Measurements from ENCODE around the gene EXOC2. TPM values are rescaled to one million over a fixed set of nuclear protein-coding genes. Genes with fewer than 3 reads are reported as not detected.
"Not testable (repeated sequence)": the region's sequence is repeated elsewhere in the genome, so short reads cannot be mapped to it uniquely, and the experiment has no call there.

Gene EXOC2
- total and polyA plus RNA-seq, 2 donors (not counting 1 experiment from before 2014, with no cell fraction given), result 12.2 to 45.0 TPM

DNA sequence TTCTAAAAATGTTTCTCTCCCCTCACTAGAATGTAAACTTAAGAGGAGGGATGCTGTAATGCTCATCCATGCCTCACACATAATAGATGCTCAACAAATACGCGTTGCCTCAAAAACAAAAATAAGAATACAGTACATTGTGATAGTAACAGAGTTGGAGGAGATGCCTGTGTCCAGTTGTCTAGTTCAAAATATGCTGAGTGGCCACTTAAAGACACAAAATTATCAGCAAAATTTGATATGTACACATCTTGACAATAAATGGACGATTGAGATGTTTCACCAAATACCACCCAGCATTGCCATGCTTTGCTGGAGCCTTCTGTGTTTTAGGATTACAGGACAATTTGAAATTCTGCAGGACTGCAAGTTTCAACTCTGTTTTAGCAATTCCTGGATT, 7.6 kb upstream of the EXOC2 start:
- Histone ChIP-seq H3K79me2 (ENCODE audit: control insufficient read depth, insufficient read depth, low read length) (no peaks in the 10 kb centered on the region), H3K4me3 (ENCODE audit: control extremely low read depth in 1 of 5, extremely low read depth in 1 of 5, insufficient read depth in 1 of 5, low read depth in 2 of 5, low read length in 4 of 5) (no peak overlapping the region), H3K4me1 (ENCODE audit: control insufficient read depth in 2 of 2, insufficient read depth in 2 of 2, low read length in 2 of 2) (no peaks in the 10 kb centered on the region), H3K4me2 (replicated peaks; ENCODE audit: low read depth, low read length, poor library complexity, severe bottlenecking) (no peak overlapping the region), H2AFZ (ENCODE audit: insufficient read depth, low read depth, low read length, poor library complexity, severe bottlenecking) (no peak overlapping the region), H3K27ac (ENCODE audit: low read length in 2 of 2) (no peak overlapping the region), H3K9me3 (ENCODE audit: control extremely low read depth in 1 of 3, control insufficient read depth in 2 of 3, insufficient read depth in 1 of 3, low read length in 2 of 3) (no peaks in the 10 kb centered on the region), H4K20me1 (ENCODE audit: control insufficient read depth, insufficient read depth, low read length, poor library complexity, severe bottlenecking) (no peaks in the 10 kb centered on the region), H3K9ac (ENCODE audit: low read length) (no peak overlapping the region), H3K27me3 (replicated peaks in 1 of 4; ENCODE audit: control extremely low read depth in 1 of 4, control insufficient read depth in 3 of 4, insufficient read depth in 4 of 4, low read length in 3 of 4) (no peaks in the 10 kb centered on the region), H3K36me3 (replicated peaks in 1 of 2; ENCODE audit: control extremely low read depth in 1 of 2, control insufficient read depth in 1 of 2, extremely low read depth in 1 of 2, insufficient read depth in 2 of 2, low read length in 1 of 2) (no peaks in the 10 kb centered on the region)
- no peaks in the 10 kb centered on the region for H3K9me3 Mint-ChIP-seq (ENCODE audit: insufficient read depth)
- CTCF ChIA-PET, result interaction anchor here (2.5 to 3.1 kb wide), 2 partner anchors 11 to 107 kb away, joined by 10 read pairs; no protein-coding TSS in a partner anchor
- POLR2A ChIA-PET, result no interaction called here
- no peaks in the 10 kb centered on the region for H3K4me1 Mint-ChIP-seq
- ATAC-seq (ENCODE audit: low read depth) (no peak), DNase-seq (no peak)
- H3K27me3 Mint-ChIP-seq, result peaks cover 7% of the 10 kb centered on the region
- no peak overlapping the region for H3K4me3 Mint-ChIP-seq
- WGBS (ENCODE audit: insufficient coverage), result no CpG with 5 or more reads among the region's 3 CpGs
- intact Hi-C loops (cut with micrococcal nuclease), result no loop called here
- H3K27ac Mint-ChIP-seq, result no peak overlapping the region
- TF ChIP-seq, protein P1, sequence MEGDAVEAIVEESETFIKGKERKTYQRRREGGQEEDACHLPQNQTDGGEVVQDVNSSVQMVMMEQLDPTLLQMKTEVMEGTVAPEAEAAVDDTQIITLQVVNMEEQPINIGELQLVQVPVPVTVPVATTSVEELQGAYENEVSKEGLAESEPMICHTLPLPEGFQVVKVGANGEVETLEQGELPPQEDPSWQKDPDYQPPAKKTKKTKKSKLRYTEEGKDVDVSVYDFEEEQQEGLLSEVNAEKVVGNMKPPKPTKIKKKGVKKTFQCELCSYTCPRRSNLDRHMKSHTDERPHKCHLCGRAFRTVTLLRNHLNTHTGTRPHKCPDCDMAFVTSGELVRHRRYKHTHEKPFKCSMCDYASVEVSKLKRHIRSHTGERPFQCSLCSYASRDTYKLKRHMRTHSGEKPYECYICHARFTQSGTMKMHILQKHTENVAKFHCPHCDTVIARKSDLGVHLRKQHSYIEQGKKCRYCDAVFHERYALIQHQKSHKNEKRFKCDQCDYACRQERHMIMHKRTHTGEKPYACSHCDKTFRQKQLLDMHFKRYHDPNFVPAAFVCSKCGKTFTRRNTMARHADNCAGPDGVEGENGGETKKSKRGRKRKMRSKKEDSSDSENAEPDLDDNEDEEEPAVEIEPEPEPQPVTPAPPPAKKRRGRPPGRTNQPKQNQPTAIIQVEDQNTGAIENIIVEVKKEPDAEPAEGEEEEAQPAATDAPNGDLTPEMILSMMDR (IDR thresholded peaks at IDR 0.05), result no peak
- TF ChIP-seq EZH2 (IDR thresholded peaks at IDR 0.05; ENCODE audit: borderline replicate concordance, insufficient read depth, low read depth, low read length, poor library complexity, severe bottlenecking), result no peak

DNA sequence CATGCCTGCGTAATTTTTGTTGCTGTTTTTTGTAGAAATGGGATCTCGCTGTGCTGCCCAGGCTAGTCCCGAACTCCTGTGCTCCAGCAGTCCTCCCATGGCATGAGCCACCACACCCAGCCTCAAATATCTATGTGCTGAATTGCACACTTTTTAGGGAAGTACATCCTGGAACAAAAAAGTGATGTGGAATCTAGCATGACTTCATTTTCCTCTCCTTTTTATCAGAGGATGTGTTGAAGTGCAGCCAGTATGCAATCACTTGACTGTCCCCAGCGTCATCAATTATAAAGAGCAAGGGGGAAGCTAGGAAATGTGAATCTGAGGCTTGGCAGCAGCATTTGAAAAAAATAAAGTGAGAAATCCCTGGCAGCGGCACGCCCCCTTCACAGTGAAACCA, 6.4 kb upstream of the EXOC2 start:
- ATAC-seq (ENCODE audit: low read depth) (no peak), DNase-seq (no peak)
- no peak overlapping the region for H3K27ac Mint-ChIP-seq
- H3K4me1 Mint-ChIP-seq, result no peaks in the 10 kb centered on the region
- TF ChIP-seq, protein P1 (IDR thresholded peaks at IDR 0.05), result no peak
- TF ChIP-seq EZH2 (IDR thresholded peaks at IDR 0.05; ENCODE audit: borderline replicate concordance, insufficient read depth, low read depth, low read length, poor library complexity, severe bottlenecking), result no peak
- intact Hi-C loops (cut with micrococcal nuclease), result no loop called here
- no peaks in the 10 kb centered on the region for H3K9me3 Mint-ChIP-seq (ENCODE audit: insufficient read depth)
- Histone ChIP-seq H3K27ac (ENCODE audit: low read length in 2 of 2) (no peak overlapping the region), H4K20me1 (ENCODE audit: control insufficient read depth, insufficient read depth, low read length, poor library complexity, severe bottlenecking) (no peaks in the 10 kb centered on the region), H3K4me2 (replicated peaks; ENCODE audit: low read depth, low read length, poor library complexity, severe bottlenecking) (no peak overlapping the region), H3K27me3 (replicated peaks in 1 of 4; ENCODE audit: control extremely low read depth in 1 of 4, control insufficient read depth in 3 of 4, insufficient read depth in 4 of 4, low read length in 3 of 4) (no peaks in the 10 kb centered on the region), H3K9me3 (ENCODE audit: control extremely low read depth in 1 of 3, control insufficient read depth in 2 of 3, insufficient read depth in 1 of 3, low read length in 2 of 3) (no peaks in the 10 kb centered on the region), H3K79me2 (ENCODE audit: control insufficient read depth, insufficient read depth, low read length) (no peaks in the 10 kb centered on the region), H3K36me3 (replicated peaks in 1 of 2; ENCODE audit: control extremely low read depth in 1 of 2, control insufficient read depth in 1 of 2, extremely low read depth in 1 of 2, insufficient read depth in 2 of 2, low read length in 1 of 2) (no peaks in the 10 kb centered on the region), H3K9ac (ENCODE audit: low read length) (no peak overlapping the region), H3K4me3 (ENCODE audit: control extremely low read depth in 1 of 5, extremely low read depth in 1 of 5, insufficient read depth in 1 of 5, low read depth in 2 of 5, low read length in 4 of 5) (no peak overlapping the region), H3K4me1 (ENCODE audit: control insufficient read depth in 2 of 2, insufficient read depth in 2 of 2, low read length in 2 of 2) (no peaks in the 10 kb centered on the region), H2AFZ (ENCODE audit: insufficient read depth, low read depth, low read length, poor library complexity, severe bottlenecking) (no peak overlapping the region)
- ChIA-PET CTCF (no interaction called here), POLR2A (no interaction called here)
- WGBS (ENCODE audit: insufficient coverage), result 50% methylated on average over 2 of the region's 6 CpGs
- H3K27me3 Mint-ChIP-seq, result peaks cover 7% of the 10 kb centered on the region
- no peak overlapping the region for H3K4me3 Mint-ChIP-seq

- ATAC-seq (ENCODE audit: low read depth); H3K9ac ChIP-seq (ENCODE audit: low read length); intact Hi-C loops (cut with micrococcal nuclease); H3K9me3 ChIP-seq (ENCODE audit: control extremely low read depth in 1 of 3, control insufficient read depth in 2 of 3, insufficient read depth in 1 of 3, low read length in 2 of 3); H3K27me3 Mint-ChIP-seq; H3K36me3 ChIP-seq (replicated peaks in 1 of 2; ENCODE audit: control extremely low read depth in 1 of 2, control insufficient read depth in 1 of 2, extremely low read depth in 1 of 2, insufficient read depth in 2 of 2, low read length in 1 of 2); H3K9me3 Mint-ChIP-seq (ENCODE audit: insufficient read depth); DNase-seq; H3K4me2 ChIP-seq (replicated peaks; ENCODE audit: low read depth, low read length, poor library complexity, severe bottlenecking); H3K27ac ChIP-seq (ENCODE audit: low read length in 2 of 2); H2AFZ ChIP-seq (ENCODE audit: insufficient read depth, low read depth, low read length, poor library complexity, severe bottlenecking); H3K4me3 ChIP-seq (ENCODE audit: control extremely low read depth in 1 of 5, extremely low read depth in 1 of 5, insufficient read depth in 1 of 5, low read depth in 2 of 5, low read length in 4 of 5); H3K27me3 ChIP-seq (replicated peaks in 1 of 4; ENCODE audit: control extremely low read depth in 1 of 4, control insufficient read depth in 3 of 4, insufficient read depth in 4 of 4, low read length in 3 of 4); H3K27ac Mint-ChIP-seq; POLR2A ChIA-PET: not testable (repeated sequence)
- Mint-ChIP-seq H3K4me1 (peaks cover 32% of the 10 kb centered on the region), H3K4me3 (peak overlapping the region; percentile 98)
- Histone ChIP-seq H3K79me2 (ENCODE audit: control insufficient read depth, insufficient read depth, low read length) (peaks cover 40% of the 10 kb centered on the region), H3K4me1 (ENCODE audit: control insufficient read depth in 2 of 2, insufficient read depth in 2 of 2, low read length in 2 of 2) (peaks cover 16 to 17% of the 10 kb centered on the region in 2 donors), H4K20me1 (ENCODE audit: control insufficient read depth, insufficient read depth, low read length, poor library complexity, severe bottlenecking) (peaks cover 14% of the 10 kb centered on the region)
- 97% methylated on average over 34 of the region's 40 CpGs for WGBS (ENCODE audit: insufficient coverage)
- CTCF ChIA-PET, result interaction anchor here (1.0 to 3.2 kb wide), 3 partner anchors 11 to 27 kb away, joined by 3 to 12 read pairs (median 3); no protein-coding TSS in a partner anchor
These were observed 1.6 kb upstream of the EXOC2 start for GRCh38 chr6:694431-695126.

Measured in B cell (primary cell).